Measurements from ENCODE around the gene CEMP1.

- TF ChIP-seq CTCF (IDR thresholded peaks at IDR 0.05) = no peak
- no peak for TF ChIP-seq POLR2A (IDR thresholded peaks at IDR 0.05)
These were observed 3.5 kb downstream of the CEMP1 start for GRCh38 chr16:2527784-2528100.

Measured in uterus (tissue), 2 donors.